Stomach (tissue), 4 donors: Measurements from ENCODE around the gene STAC2.

ENCODE experiments used
- EP300 ChIP-seq: sonication (generic); formaldehyde crosslinking; IDR thresholded peaks from one replicate; pipeline ENCODE4 v1.6.1; 2017; ENCODE audit warnings: antibody characterized with exemption
- POLR2A ChIP-seq, 4 donors: fragments of 450-650 bp; IDR thresholded peaks; one replicate each; pipeline ENCODE4 v1.6.1; 2016; ENCODE audit warnings: antibody characterized with exemption in 4 of 4, control low read depth in 2 of 4, mild to moderate bottlenecking in 1 of 4, moderate library complexity in 1 of 4
- POLR2AphosphoS5 ChIP-seq, 3 donors: sonication (generic); formaldehyde crosslinking; IDR thresholded peaks; one replicate each; pipeline ENCODE4 v1.6.1; 2016; ENCODE audit warnings: antibody characterized with exemption in 3 of 3
- TF ChIP-seq, protein P1 (sequence below), 7 experiments: fragments of 450-650 bp in 4 of 7; fragments of 200-600 bp in 3 of 7; sonication (generic) in 3 of 7; IDR thresholded peaks; one replicate each; pipeline ENCODE4 v1.5.1; 2016 to 2019; ENCODE audit warnings: antibody characterized with exemption in 7 of 7, control low read depth in 2 of 7, mild to moderate bottlenecking in 1 of 7

DNA sequence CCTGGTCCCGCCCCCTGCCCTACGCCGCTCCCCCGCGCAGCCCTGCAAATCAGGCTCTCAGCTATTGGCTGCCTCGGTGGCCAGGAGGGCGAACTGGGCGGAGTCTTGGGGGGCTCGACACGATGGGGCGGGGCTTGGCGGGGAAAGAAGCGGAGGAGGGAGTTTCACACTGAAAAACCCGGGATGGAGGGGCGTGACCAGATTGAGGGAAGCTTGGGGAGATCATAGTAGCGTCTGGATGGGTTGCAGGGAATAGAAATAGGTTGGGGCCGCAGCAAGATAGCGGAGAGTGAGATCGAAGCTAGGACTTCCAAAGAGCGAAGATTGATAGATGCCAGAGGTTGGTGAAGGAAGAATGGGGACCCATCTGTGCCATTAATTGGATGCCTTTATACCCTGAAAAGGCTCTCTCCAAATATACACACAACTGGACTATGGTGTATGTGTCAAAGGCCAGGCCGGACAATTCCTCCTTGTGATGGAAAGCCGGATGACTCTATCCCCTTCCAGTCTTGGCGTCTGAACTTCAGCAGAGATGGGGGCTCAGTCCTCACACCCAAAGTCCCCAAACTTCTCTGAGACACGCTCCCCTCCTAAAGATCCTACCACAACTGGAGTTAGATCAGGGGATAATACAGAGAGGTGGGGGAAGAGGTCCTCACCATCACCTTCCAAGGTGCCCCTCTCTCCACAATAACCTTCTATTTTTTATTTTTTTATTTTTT lies 376 bp upstream of the STAC2 start:
- TF ChIP-seq, protein P1, sequence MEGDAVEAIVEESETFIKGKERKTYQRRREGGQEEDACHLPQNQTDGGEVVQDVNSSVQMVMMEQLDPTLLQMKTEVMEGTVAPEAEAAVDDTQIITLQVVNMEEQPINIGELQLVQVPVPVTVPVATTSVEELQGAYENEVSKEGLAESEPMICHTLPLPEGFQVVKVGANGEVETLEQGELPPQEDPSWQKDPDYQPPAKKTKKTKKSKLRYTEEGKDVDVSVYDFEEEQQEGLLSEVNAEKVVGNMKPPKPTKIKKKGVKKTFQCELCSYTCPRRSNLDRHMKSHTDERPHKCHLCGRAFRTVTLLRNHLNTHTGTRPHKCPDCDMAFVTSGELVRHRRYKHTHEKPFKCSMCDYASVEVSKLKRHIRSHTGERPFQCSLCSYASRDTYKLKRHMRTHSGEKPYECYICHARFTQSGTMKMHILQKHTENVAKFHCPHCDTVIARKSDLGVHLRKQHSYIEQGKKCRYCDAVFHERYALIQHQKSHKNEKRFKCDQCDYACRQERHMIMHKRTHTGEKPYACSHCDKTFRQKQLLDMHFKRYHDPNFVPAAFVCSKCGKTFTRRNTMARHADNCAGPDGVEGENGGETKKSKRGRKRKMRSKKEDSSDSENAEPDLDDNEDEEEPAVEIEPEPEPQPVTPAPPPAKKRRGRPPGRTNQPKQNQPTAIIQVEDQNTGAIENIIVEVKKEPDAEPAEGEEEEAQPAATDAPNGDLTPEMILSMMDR (IDR thresholded peaks at IDR 0.05): no peak
- no peak for TF ChIP-seq POLR2AphosphoS5 (IDR thresholded peaks at IDR 0.05)
- no peak for TF ChIP-seq POLR2A (IDR thresholded peaks at IDR 0.05)
- no peak for TF ChIP-seq EP300
